Activated T-helper 1 cell treated with Interleukin-2 at 50 U/mL for 16 hours (primary cell): ENCODE data around the gene SLC25A4.

ENCODE experiments used
- DNase-seq: peaks from one replicate; pipeline ENCODE4 v3.0.0-alpha.2; 2020; ENCODE audit warnings: low read depth

The SLC25A4 gene

DNA sequence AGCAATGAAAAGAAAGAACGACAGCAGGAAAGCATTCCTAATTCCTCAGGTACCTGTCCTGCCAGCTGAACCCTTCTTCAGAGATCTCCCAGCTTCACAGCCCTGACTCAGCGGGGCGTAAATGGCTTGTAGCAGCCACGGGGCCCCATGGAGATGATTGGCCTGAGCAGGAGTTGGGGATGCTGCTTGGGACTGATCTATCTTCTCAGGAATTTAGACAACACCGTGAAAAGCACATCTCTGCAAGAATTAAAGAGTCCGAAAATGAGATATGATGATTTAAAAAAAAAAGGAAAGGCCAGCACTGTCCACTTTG lies 22.5 kb upstream of the SLC25A4 start:
- DNase-seq, result no peak

DNA sequence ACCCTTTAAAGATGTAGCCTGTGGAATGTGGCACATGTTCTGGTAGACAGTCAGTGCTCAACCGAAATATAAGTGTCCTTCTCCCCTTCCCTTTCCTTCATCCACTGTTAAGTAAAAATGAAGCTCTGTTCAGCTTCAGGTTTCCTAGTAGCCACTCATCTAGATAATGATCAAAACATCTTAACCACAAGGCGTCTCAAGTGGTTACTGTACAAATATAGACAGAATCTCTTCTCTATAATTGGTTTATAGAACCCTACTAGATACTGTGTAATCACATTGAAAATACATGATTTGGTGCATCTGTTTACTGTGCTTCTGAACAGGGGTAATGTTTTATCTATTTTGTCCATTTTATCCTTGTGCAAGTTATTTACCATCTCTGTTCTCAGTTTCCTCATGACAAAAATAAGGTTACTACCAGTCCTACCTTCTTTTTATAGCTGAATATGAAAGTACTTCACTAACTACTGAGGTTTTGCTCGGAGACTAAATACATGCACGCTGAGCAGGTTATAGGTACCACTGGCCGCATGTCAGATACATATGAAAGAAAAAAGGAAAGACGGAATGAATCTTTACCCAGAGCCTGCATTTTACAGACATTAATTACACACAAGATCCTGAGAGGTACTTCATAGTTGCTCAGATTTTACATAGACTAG lies 20.3 kb upstream of the SLC25A4 start:
- DNase-seq, result no peak

GRCh38 chr4:185124006-185124405 lies 19.1 kb upstream of the SLC25A4 start:
- no peak for DNase-seq

- DNase-seq, result no peak
These were observed 15.8 kb upstream of the SLC25A4 start for GRCh38 chr4:185127021-185127925.

DNA sequence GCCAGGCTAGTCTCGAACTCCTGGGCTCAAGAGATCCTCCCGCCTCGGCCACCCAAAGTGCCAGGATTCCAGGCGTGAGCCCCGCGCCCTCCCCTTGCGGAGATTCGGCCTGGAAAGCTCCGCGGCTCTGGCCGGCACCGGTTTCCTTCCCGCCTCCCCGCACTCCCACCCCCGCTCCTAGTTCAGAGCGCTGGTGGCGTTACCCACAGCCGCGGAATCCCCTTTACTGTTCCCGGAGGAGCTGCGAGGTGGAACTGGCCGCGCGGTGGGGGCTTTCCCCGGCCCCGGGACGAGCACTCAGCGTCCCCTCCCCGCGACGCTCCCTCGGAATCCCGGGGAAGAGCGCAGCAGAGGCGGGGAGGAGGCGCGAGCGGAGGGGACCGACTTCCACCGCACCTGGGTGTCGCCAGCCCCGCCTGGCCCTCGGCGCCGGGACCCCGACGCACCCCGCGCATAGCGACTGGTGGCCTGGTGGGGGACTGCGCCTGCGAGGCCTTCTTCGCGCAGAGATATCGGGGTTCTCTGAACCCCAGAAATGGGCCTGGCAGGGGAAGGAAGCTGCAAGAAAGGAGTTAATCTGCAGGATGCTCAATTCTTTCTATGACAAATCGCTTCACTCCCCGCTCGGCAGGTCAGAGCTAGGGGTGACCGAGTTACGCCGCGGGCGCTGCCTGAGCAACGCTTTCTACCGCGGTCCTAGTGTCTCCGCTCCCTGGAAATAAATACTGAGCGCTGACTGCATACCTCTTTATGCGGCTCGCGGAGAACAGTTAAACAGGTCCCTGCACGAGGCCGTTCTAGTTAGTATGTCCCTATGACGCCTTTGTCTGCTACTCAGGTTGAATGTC lies 14.6 kb upstream of the SLC25A4 start:
- DNase-seq, result no peak

DNA sequence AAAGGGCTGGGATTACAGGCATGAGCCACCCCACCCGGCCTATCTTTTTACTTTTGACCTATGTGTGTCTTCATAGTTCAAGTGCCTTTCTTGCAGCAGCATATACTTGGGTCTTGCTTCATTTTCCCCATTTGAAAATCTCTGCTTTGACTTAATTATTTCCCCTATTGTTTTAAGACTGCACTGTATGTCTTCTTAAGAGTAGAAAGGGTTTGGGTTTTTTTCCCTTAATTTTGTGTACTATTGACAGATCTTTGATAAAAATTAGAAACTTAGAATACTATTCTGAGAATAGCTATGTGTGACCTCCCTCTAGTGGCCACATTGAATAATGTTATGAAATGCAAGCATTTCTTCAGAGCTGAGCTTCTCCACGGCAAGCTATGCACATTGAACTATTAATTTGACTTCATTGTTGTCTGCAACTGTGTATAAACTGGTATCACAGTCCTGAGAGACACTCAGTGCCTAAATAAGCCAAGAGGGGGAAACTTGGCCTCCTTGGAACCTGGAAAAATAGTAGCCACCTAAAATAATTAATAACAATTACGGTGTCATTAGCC lies 8.7 kb upstream of the SLC25A4 start:
- DNase-seq, result no peak

- DNase-seq, result no peak
These were observed 5.7 kb upstream of the SLC25A4 start for GRCh38 chr4:185137233-185137925.

GRCh38 chr4:185138161-185138560 lies 4.9 kb upstream of the SLC25A4 start:
- no peak for DNase-seq

DNA sequence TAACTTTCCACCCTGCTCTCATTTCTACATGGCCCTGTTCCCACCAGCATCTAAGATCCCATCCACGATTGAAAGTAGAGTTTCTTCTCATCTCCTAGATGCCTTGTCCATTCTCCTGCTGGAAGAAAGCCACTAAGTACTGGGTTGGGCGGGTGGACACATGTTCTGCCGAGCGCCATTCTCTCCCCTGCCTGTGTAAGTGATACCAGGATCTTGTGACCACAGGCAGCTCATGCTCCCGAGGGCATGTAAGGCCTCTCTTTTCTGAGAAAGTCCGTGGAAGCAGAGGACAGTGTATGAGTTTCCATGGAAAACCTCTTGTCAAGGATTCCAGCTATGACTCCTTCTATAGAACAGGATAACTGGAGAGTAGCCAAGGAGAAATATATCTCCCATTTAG lies 3.3 kb upstream of the SLC25A4 start:
- DNase-seq, result no peak

GRCh38 chr4:185141777-185142176 lies 1.3 kb upstream of the SLC25A4 start:
- no peak for DNase-seq

DNA sequence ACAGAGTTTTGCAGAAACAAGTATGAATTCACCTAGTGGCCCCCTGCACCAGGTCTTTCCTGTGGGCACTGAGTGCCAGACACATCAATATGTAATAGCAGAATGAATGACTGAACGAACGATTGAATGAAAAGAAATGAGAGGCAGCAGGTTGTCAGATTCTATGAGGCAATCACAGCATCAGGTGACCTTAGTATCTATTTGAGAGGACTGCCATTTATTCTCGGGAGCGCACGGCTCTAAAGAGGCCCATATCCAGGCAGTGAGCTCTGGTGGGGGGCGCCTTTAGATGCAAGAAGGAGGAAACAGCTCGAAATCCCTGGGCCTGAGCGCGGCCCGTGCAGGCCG lies 528 bp upstream of the SLC25A4 start:
- DNase-seq, result no peak

DNA sequence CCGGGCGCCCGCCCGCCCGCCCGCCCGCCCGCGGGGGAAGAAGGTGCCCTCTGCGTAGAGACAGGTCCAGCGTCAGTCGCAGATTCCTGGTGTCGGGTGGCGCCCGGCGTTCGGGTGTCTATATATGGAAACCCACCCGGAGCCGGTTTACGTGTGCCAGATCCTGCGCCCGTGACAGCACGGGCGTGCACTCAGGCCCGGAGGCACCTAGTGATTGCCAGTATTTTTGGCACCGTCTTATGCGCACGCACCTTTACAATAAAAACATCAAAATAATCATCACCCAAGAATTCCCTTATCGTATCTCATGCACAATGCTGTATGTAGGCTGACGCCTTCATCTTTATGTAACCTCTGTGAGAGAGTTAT lies 519 bp downstream of the SLC25A4 start:
- no peak for DNase-seq

DNA sequence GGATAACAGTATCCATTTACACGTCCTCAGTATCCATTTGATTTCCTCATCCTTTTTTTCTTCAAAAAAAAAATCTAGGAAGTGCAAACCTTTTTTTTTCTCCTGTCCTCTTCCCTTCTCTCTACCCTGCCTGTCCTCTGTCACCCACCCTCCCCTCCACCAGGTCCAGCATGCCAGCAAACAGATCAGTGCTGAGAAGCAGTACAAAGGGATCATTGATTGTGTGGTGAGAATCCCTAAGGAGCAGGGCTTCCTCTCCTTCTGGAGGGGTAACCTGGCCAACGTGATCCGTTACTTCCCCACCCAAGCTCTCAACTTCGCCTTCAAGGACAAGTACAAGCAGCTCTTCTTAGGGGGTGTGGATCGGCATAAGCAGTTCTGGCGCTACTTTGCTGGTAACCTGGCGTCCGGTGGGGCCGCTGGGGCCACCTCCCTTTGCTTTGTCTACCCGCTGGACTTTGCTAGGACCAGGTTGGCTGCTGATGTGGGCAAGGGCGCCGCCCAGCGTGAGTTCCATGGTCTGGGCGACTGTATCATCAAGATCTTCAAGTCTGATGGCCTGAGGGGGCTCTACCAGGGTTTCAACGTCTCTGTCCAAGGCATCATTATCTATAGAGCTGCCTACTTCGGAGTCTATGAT lies 1.7 kb downstream of the SLC25A4 start:
- DNase-seq, result no peak

DNA sequence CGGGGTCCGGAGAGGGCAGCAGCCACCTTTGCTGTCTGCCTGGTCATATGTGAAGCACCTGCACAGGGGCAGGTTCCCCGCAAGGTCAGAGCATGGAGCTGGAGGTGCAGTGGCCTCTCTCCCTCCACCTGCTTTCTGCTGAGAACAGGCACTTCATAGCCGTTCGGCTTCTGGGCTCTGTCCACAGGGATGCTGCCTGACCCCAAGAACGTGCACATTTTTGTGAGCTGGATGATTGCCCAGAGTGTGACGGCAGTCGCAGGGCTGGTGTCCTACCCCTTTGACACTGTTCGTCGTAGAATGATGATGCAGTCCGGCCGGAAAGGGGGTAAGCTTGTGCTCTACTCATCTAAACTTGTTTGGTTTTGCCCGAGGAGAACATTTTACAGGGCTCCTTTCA lies 2.5 kb downstream of the SLC25A4 start:
- DNase-seq, result no peak

- DNase-seq, result no peak
These were observed 6.3 kb downstream of the SLC25A4 start for GRCh38 chr4:185149392-185149791.

DNA sequence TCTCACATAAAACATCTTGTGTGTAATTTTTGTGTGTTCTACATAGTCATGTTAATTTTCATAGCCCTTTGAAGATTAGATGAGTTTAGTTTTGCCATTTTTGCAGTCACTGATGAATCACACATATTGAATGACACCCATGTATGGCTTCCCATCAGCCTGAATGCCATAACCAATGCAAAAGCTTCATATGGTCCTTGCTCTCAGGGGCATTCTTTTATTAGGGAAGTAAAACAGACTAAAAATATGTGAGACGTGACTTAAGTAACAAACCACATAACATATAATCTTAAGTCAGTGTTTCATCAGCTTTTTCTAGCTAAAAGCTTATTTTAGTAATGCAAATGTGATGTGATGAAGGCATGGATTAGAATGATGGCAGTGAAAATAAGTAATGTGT lies 8.2 kb downstream of the SLC25A4 start:
- DNase-seq, result no peak

- DNase-seq, result no peak
These were observed 22.6 kb downstream of the SLC25A4 start for GRCh38 chr4:185165605-185166063.

DNA sequence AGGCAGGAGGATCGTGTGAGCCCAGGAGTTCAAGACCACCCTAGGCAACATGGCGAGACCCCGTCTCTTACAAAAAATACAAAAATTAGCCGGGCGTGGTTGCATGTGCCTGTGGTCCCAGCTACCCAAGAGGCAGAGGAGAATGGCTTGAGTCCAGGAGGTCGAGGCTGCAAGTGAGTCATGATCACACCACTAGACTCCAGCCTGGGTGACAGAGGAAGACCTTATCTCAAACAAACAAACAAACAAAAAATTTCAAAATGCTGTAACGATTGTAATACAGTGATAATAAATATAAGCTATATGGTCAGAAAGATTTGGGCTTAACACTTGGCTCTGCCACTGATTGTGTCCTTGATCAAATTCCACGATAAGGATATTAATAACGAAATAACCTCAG lies 24.2 kb downstream of the SLC25A4 start:
- DNase-seq, result no peak

GRCh38 chr4:185171373-185172071 lies 28.5 kb downstream of the SLC25A4 start:
- DNase-seq, result no peak

- DNase-seq, result no peak
These were observed 36.4 kb downstream of the SLC25A4 start for GRCh38 chr4:185179488-185179887.

GRCh38 chr4:185182239-185182638 lies 39.2 kb downstream of the SLC25A4 start:
- DNase-seq, result no peak
